HG02759 (cell line): ENCODE measurements around the gene C22orf23.
"Not testable (repeated sequence)": the region's sequence is repeated elsewhere in the genome, so short reads cannot be mapped to it uniquely, and the experiment has no call there.

Experiments used
- ATAC-seq: cut with Tn5 transposase; IDR thresholded peaks from one replicate; pipeline ENCODE4 v1.9.1; 2021; ENCODE audit warnings: mild to moderate bottlenecking, moderate library complexity; ENCODE audit not compliant: unreplicated experiment

C22orf23 gene

GRCh38 chr22:37957232-37957631, 3.8 kb upstream of the C22orf23 start:
- ATAC-seq: no peak

GRCh38 chr22:37955825-37956397, 2.5 kb upstream of the C22orf23 start:
- ATAC-seq: not testable (repeated sequence)

GRCh38 chr22:37954686-37955085, 1.3 kb upstream of the C22orf23 start:
- no peak for ATAC-seq

DNA sequence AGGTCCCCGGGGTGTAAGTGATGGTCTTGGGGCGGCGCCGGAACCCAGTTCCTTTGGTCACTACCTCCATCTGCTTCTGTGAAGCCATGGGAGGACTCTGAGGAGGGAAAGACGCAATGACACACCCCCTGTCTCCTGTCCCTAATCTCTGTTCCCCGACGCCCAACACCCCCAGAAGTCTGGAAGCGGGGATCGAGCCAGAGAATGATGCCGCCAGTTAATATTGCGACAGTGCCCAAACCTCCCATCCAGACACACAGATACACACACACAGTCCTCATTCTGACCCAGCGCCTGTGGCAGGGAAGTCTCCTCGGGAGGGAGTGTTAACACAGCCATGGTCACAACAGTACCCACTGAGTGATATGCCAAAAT, 352 bp downstream of the C22orf23 start:
- no peak for ATAC-seq

DNA sequence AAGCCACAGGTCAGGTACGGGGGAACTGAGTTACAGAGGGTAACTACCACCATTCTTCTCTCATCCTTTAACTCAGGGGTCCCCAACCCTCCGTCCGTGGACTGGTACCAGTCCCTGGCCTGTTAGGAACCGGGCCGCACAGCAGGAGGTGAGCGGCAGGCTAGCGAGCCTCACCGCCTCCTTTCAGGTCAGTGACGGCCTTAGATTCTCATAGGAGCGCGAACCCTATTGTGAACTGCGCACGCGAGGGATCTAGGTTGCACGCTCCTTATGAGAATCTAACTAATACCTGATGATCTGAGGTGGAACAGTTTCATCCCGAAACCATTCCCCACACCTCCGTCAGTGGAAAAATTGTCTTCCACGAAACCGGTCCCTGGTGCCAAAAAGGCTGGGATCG, 772 bp downstream of the C22orf23 start:
- ATAC-seq: not testable (repeated sequence)

DNA sequence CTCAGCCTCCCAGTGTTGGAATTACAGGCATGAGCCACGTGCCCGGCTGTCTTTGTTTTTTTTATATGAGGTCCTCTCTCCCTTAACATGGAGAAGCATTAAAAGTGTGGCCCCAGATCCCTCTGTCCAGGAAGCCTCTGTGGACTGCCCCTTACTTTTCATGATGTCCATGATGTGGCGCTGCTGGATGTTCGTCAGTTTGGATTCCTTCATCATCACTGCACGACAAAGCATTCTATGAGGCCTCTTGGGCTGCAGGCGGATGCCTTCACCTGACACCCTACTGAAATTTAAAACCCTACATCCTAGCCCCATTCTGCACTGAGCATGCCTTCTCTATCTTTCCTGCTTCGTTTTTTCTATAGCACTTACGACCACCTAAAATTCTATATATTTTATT, 2.1 kb downstream of the C22orf23 start:
- ATAC-seq: no peak

DNA sequence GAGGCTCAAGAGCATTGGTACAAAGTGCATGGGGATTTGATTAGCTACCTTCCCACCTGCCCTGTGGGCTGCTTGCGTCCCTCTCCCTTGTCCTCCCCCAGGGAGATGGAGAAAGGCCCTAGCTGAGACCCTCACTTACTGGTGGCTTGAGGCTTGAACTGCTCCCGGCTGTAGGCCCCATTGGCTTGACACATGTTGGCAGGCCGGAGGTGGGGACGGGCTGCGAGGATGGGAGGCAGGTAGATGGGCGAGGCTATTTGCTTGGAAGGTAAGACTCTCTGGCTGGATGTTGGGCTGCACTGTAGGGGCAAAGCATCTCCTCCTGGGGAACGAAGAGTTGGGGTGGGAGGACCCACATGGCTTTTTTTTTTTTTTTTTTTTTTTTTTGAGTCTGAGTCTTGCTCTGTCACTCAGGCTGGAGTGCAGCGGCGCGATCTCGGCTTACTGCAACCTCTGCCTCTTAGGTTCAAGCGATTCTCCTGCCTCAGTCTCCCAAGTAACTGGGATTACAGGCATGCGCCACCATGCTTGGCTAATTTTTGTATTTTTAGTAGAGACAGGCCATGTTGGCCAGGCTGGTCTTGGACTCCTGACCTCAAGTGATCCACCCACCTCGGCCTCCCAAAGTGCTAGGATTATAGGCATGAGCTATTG, 6.1 kb downstream of the C22orf23 start:
- ATAC-seq: not testable (repeated sequence)

GRCh38 chr22:37944423-37944822, 9.0 kb downstream of the C22orf23 start:
- not testable (repeated sequence) for ATAC-seq

- no peak for ATAC-seq
These were observed 9.6 kb downstream of the C22orf23 start for GRCh38 chr22:37943825-37944198.

DNA sequence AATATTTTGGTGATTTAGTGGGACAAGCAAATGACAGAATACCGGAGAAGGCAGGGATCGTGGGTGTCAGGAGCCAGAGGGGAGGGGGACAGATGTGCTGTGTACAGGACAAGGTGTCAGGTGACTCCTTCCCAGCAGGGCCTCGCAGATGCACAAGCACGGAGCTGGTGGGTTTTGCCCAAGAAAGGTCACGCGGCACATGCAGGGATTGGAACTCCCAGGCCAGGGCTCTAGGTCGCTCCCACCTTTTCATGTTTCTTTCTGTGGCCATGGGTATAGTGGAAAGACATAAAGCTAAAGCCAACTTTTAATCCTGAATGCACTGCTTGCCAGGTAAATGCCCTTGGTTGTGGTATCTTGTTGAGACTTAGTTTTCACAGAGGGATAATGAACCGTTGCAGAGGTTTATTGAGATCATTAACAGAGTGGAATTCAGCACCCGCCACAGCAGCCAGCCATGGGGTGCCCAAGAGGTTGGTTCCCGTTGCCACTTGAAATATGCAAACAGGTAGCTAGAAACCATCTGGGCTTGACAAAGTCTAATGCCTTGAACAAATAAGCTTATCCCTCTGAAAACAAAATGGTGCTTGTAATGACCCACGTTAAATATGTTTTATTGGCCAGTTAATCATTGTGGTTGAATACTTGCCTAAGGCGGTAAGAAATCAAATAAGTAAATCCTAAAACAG, 10.1 kb downstream of the C22orf23 start:
- no peak for ATAC-seq

- ATAC-seq: no peak
These were observed 11.3 kb downstream of the C22orf23 start for GRCh38 chr22:37942133-37942532.

DNA sequence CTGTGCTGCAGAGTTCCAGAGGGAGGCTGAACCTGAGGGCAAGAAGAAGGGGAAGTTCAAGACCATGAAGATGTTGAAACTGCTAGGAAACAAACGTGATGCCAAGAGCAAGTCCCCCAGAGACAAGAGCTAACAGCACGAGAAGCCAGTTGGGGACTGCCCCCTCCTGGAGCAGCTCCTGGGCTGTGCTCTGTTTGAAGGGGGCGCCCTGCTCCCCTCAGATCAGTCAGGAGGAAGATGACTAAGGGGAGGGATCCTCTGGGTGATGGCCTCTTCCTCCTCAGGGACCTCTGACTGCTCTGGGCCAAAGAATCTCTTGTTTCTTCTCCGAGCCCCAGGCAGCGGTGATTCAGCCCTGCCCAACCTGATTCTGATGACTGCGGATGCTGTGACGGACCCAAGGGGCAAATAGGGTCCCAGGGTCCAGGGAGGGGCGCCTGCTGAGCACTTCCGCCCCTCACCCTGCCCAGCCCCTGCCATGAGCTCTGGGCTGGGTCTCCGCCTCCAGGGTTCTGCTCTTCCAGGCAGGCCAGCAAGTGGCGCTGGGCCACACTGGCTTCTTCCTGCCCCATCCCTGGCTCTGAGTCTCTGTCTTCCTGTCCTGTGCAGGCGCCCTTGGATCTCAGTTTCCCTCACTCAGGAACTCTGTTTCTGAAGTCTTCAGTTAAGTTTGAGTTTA, 12.6 kb downstream of the C22orf23 start:
- no peak for ATAC-seq

- peak; percentile 92 for ATAC-seq
These were observed 19.6 kb downstream of the C22orf23 start for GRCh38 chr22:37933711-37934376.

GRCh38 chr22:37932821-37933578, 20.4 kb downstream of the C22orf23 start:
- ATAC-seq: no peak

- ATAC-seq: no peak
These were observed 21.0 kb downstream of the C22orf23 start for GRCh38 chr22:37932401-37932800.

- no peak for ATAC-seq
These were observed 21.5 kb downstream of the C22orf23 start for GRCh38 chr22:37931893-37932389.

GRCh38 chr22:37930952-37931440, 22.4 kb downstream of the C22orf23 start:
- ATAC-seq: no peak

GRCh38 chr22:37930270-37930951, 23.0 kb downstream of the C22orf23 start:
- ATAC-seq: no peak

DNA sequence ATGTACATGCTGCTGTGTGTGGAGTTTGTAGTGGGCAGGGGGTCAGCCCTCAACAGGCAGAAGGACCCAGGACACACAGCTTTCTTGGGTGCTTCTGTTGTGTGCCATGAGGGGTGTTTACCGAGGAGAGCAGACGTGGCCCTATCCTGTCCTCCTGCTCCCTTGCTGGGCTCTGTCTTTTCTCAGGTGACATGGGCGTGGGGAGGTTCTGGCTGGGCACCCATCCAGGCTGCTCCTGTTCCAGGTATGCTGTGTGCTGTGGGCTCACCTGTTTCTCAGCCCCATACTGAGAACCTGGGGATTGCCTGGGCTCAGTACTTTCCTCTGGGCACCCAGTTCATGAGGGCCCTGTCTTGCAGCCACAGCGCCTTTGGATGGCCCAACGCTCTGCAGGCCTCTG, 24.0 kb downstream of the C22orf23 start:
- no peak for ATAC-seq

DNA sequence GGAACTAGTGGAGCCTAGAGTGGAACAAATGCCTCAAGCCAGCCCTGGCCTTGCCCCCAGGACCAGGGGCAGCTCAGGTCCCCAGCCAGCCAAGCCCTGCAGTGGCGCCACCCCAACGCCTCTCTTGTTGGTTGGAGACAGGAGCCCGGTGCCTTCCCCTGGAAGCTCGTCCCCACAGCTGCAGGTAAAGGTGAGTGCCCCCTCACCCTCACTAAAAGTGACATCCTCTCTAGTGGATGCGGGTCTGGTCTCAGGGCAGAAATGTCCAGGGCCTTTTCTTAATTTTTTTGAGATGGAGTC, 25.8 kb downstream of the C22orf23 start:
- ATAC-seq: no peak
